Endothelial cell of umbilical vein (primary cell): ENCODE data around the gene PLEKHA7. TPM values are rescaled to one million over a fixed set of nuclear protein-coding genes. Genes with fewer than 3 reads are reported as not detected.

ENCODE experiments used
- BruUV-seq: library from RNA; stranded (reverse); fragments of 400-500 nt; replicated peaks from 2 replicates; lab custom pipeline; 2021; lab: Mats Ljungman, UMichigan
- CTCF ChIA-PET: fragments of 300-600, 350-600 bp; sonication (Branson Sonifier 250); formaldehyde crosslinking; loops from one replicate; lab custom pipeline; 2021; ENCODE audit warnings: antibody characterized with exemption, inconsistent platforms; lab: Charles Lee
- POLR2A ChIA-PET: fragments of 300-600, 350-600 bp; sonication (Branson Sonifier 250); formaldehyde crosslinking; loops from one replicate; lab custom pipeline; 2021; ENCODE audit warnings: antibody characterized with exemption, inconsistent platforms; lab: Charles Lee
- DNase-seq: peaks from one replicate; pipeline ENCODE4 v3.0.0-alpha.2; 2011; ENCODE audit warnings: low read depth, low spot score
- FAIRE-seq: peaks from 2 replicates; lab custom pipeline; 2011; peaks lifted over from hg19 to GRCh38; lab: Jason Lieb, UNC
- H2AFZ ChIP-seq: 2 replicates; pipeline ENCODE4 v1.6.0; 2012; ENCODE audit warnings: low read depth, low read length, control low read depth, inconsistent platforms
- H3K27ac ChIP-seq: 2 replicates; pipeline ENCODE4 v1.5.1; 2011; ENCODE audit warnings: low read depth, mild to moderate bottlenecking, control low read depth, low read length, moderate library complexity; ENCODE audit not compliant: insufficient read depth
- H3K27me3 ChIP-seq, 2 experiments: 2 replicates each; pipeline versions ENCODE4 v1.6.0 to v1.6.1; 2011; ENCODE audit warnings: low read length in 2 of 2, mixed read lengths in 1 of 2; ENCODE audit not compliant: control insufficient read depth in 2 of 2, insufficient read depth in 2 of 2
- H3K36me3 ChIP-seq, 2 experiments: 2 replicates in 1 of 2; 3 replicates in 1 of 2; pipeline ENCODE4 v1.5.1; 2011; ENCODE audit warnings: low read length in 2 of 2, mild to moderate bottlenecking in 1 of 2, moderate library complexity in 1 of 2; ENCODE audit not compliant: control insufficient read depth in 2 of 2, insufficient read depth in 2 of 2; ENCODE audit errors: extremely low read depth in 1 of 2
- H3K4me1 ChIP-seq: 3 replicates; pipeline ENCODE4 v1.5.1; 2011; ENCODE audit warnings: mild to moderate bottlenecking, low read length; ENCODE audit not compliant: control insufficient read depth, insufficient read depth; ENCODE audit errors: extremely low read depth
- H3K4me2 ChIP-seq: 2 replicates; pipeline ENCODE4 v1.6.1; 2011; ENCODE audit warnings: low read length, control low read depth, mixed read lengths; ENCODE audit not compliant: insufficient read depth
- H3K4me3 ChIP-seq, 3 experiments: fragments of 200-600 bp in 1 of 3; sonication (generic), shearing (Covaris generic) in 1 of 3; replicated peaks in 1 of 3; 2 replicates each; pipeline ENCODE4 v1.5.1; 2011 to 2016; ENCODE audit warnings: control low read depth in 3 of 3, low read length in 3 of 3, mild to moderate bottlenecking in 2 of 3, inconsistent platforms in 1 of 3, low read depth in 1 of 3, moderate library complexity in 1 of 3; ENCODE audit not compliant: insufficient read depth in 1 of 3
- H3K79me2 ChIP-seq: 2 replicates; pipeline ENCODE4 v1.6.0; 2012; ENCODE audit warnings: low read length, inconsistent platforms; ENCODE audit not compliant: control insufficient read depth, insufficient read depth
- H3K9ac ChIP-seq: replicated peaks from 2 replicates; pipeline ENCODE3; 2011; ENCODE audit warnings: low read length, control low read depth; ENCODE audit not compliant: insufficient read depth; ENCODE audit errors: extremely low read depth
- H3K9me1 ChIP-seq: replicated peaks from 3 replicates; pipeline ENCODE4 v1.6.0; 2011; ENCODE audit warnings: mild to moderate bottlenecking, low read length; ENCODE audit not compliant: control insufficient read depth, insufficient read depth; ENCODE audit errors: extremely low read depth
- H3K9me3 ChIP-seq: replicated peaks from 2 replicates; pipeline ENCODE4 v1.5.1; 2012; ENCODE audit warnings: low read length, inconsistent platforms; ENCODE audit not compliant: control insufficient read depth, insufficient read depth
- H4K20me1 ChIP-seq: replicated peaks from 2 replicates; pipeline ENCODE3; 2011; ENCODE audit warnings: mild to moderate bottlenecking, low read length; ENCODE audit not compliant: control insufficient read depth, insufficient read depth; ENCODE audit errors: extremely low read depth
- CTCF ChIP-seq, 2 donors: IDR thresholded peaks; 1 replicate in 1 of 2; 2 replicates in 1 of 2; pipeline ENCODE4 v1.5.1; 2011; ENCODE audit warnings: low read length in 2 of 2, mild to moderate bottlenecking in 2 of 2, moderate library complexity in 2 of 2, control low read depth in 1 of 2, inconsistent platforms in 1 of 2, low read depth in 1 of 2; ENCODE audit not compliant: insufficient read depth in 1 of 2; ENCODE audit errors: extremely low read depth in 1 of 2
- EZH2 ChIP-seq: IDR thresholded peaks from 2 replicates; pipeline ENCODE4 v1.6.1; 2012; ENCODE audit warnings: borderline replicate concordance, low read depth, mild to moderate bottlenecking, moderate library complexity, low read length, inconsistent platforms; ENCODE audit not compliant: severe bottlenecking
- MAX ChIP-seq: IDR thresholded peaks from 2 replicates; pipeline ENCODE4 v1.6.1; 2011; ENCODE audit not compliant: insufficient read depth, insufficient read length
- MYC ChIP-seq: IDR thresholded peaks from one replicate; pipeline ENCODE4 v1.6.1; 2011; ENCODE audit warnings: mild to moderate bottlenecking, low read depth, low read length
- POLR2A ChIP-seq: IDR thresholded peaks from 2 replicates; pipeline ENCODE4 v1.6.1; 2012; ENCODE audit warnings: low read depth, mild to moderate bottlenecking, control low read depth, low read length
- dilution Hi-C: fragments of 300-500 bp; cut with MboI; formaldehyde crosslinking; loops from one replicate; pipeline ENCODE4 v1.15.0; 2019; ENCODE audit warnings: low sequenced_read_pairs; ENCODE audit not compliant: extremely low pct_ligation_motif_present
- intact Hi-C: fragments of 100-400 bp; cut with micrococcal nuclease; formaldehyde crosslinking; loops from one replicate; pipeline ENCODE4 v1.10.0; 2022
- polyA plus RNA-seq, 4 experiments: library from polyadenylated mRNA; depleted of rRNA in 3 of 4; stranded (reverse) in 3 of 4; unstranded in 1 of 4; fragments of >200 nt; gene quantifications; 2 replicates each; pipeline versions ENCODE4 v1.2.1 to v1.2.3, GENCODE V29; 2011 to 2012; ENCODE audit warnings: missing spikeins in 1 of 4
- total RNA-seq: library from RNA; stranded (reverse); gene quantifications from 2 replicates; pipeline ENCODE4 v1.2.3, GENCODE V29; 2021

Gene PLEKHA7
- total and polyA plus RNA-seq, 2 donors (not counting 3 experiments of a cell fraction or from before 2014, with no cell fraction given), result 1.7 to 3.8 TPM

- TF ChIP-seq EZH2, result no peak
- no peak for TF ChIP-seq MAX
- no peak for TF ChIP-seq POLR2A
- TF ChIP-seq MYC, result no peak
- no peak for TF ChIP-seq CTCF (IDR thresholded peaks at IDR 0.05; ENCODE audit: extremely low read depth in 1 of 2, insufficient read depth in 1 of 2, low read depth in 1 of 2, low read length in 2 of 2)
- dilution Hi-C loops, result no loop called here
These were observed 197.6 kb downstream of the PLEKHA7 start for GRCh38 chr11:16816358-16817270.

More at GRCh38 chr11:16816358-16817270, 197.6 kb downstream of the PLEKHA7 start:
- no peak overlapping the region for H2AFZ ChIP-seq
- H3K27me3 ChIP-seq, result no peaks in the 10 kb centered on the region
- no peaks in the 10 kb centered on the region for H3K9me3 ChIP-seq
- no peak overlapping the region for H3K9ac ChIP-seq
- intact Hi-C loops, result no loop called here
- DNase-seq (no peak), FAIRE-seq (no peak)
- H3K4me2 ChIP-seq, result no peak overlapping the region
- H3K36me3 ChIP-seq, result no peaks in the 10 kb centered on the region
- no peaks in the 10 kb centered on the region for H3K79me2 ChIP-seq
- H3K4me3 ChIP-seq, result no peak overlapping the region
- CTCF ChIA-PET, result interaction anchor here (0.8 to 7.5 kb wide), 4 partner anchors 28 to 247 kb away, joined by 4 to 135 read pairs (median 12); no protein-coding TSS in a partner anchor
- no TSS peak for BruUV-seq
- no peaks in the 10 kb centered on the region for H3K4me1 ChIP-seq
- no peaks in the 10 kb centered on the region for H4K20me1 ChIP-seq
- POLR2A ChIA-PET, result interaction anchor here (0.5 kb wide), 1 partner anchor 256 kb away, joined by 4 read pairs; no protein-coding TSS in a partner anchor
- H3K9me1 ChIP-seq, result no peaks in the 10 kb centered on the region
- no peak overlapping the region for H3K27ac ChIP-seq
